ENCODE results near the gene OR52N2. TPM values are rescaled to one million over a fixed set of nuclear protein-coding genes. Genes with fewer than 3 reads are reported as not detected.

OR52N2 gene
- total RNA-seq, 4 donors from 2014 or later, result not detected

GRCh38 chr11:5846701-5847100, 38.0 kb downstream of the OR52N2 start:
- Histone ChIP-seq H3K27ac (no peak overlapping the region), H3K27me3 (no peaks in the 10 kb centered on the region), H3K9me3 (no peaks in the 10 kb centered on the region), H3K4me1 (no peaks in the 10 kb centered on the region), H3K4me3 (replicated peaks in 1 of 3) (no peak overlapping the region), H3K36me3 (no peaks in the 10 kb centered on the region)
- 58 to 60% methylated on average over 1 of the region's 1 CpG for WGBS, 2 donors
- DNase-seq, result no peak
- TF ChIP-seq POLR2A (IDR thresholded peaks at IDR 0.05), result no peak
- TF ChIP-seq, protein P1, sequence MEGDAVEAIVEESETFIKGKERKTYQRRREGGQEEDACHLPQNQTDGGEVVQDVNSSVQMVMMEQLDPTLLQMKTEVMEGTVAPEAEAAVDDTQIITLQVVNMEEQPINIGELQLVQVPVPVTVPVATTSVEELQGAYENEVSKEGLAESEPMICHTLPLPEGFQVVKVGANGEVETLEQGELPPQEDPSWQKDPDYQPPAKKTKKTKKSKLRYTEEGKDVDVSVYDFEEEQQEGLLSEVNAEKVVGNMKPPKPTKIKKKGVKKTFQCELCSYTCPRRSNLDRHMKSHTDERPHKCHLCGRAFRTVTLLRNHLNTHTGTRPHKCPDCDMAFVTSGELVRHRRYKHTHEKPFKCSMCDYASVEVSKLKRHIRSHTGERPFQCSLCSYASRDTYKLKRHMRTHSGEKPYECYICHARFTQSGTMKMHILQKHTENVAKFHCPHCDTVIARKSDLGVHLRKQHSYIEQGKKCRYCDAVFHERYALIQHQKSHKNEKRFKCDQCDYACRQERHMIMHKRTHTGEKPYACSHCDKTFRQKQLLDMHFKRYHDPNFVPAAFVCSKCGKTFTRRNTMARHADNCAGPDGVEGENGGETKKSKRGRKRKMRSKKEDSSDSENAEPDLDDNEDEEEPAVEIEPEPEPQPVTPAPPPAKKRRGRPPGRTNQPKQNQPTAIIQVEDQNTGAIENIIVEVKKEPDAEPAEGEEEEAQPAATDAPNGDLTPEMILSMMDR (IDR thresholded peaks at IDR 0.05), result no peak
- intact Hi-C loops (cut with DNase I), result no loop called here

DNA sequence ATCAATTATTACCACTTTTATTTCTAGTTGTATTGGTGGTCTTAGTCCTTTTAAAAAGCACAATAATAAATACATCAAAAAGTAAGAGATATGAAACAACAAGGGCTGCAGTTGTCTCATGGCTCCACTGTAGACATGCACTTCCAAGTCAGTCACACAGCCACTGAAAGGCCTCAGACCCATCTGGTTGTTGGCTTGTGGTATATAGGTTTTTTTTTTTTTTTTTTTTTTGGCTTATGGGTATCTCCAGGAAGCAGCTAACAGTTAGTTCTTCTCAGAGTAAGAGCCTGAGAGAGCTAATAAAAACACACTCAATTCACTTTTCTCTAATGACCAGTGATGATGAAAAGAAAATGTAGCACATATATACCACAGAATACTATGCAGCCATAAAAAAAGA, 39.0 kb downstream of the OR52N2 start:
- H3K4me1 ChIP-seq, result no peaks in the 10 kb centered on the region
- no peak for TF ChIP-seq POLR2A (IDR thresholded peaks at IDR 0.05)
- TF ChIP-seq, protein P1 (IDR thresholded peaks at IDR 0.05), result no peak
- no peaks in the 10 kb centered on the region for H3K36me3 ChIP-seq
- intact Hi-C loops (cut with DNase I), result no loop called here
- no peaks in the 10 kb centered on the region for H3K27me3 ChIP-seq
- no peaks in the 10 kb centered on the region for H3K9me3 ChIP-seq
- H3K4me3 ChIP-seq (replicated peaks in 1 of 3), result no peak overlapping the region
- no peak for DNase-seq
- no peak overlapping the region for H3K27ac ChIP-seq

- intact Hi-C loops (cut with DNase I), result no loop called here
- H3K9me3 ChIP-seq, result no peaks in the 10 kb centered on the region
- WGBS, 2 donors, result 89 to 98% methylated on average over 1 of the region's 1 CpG
Measured at GRCh38 chr11:5851002-5851401, 42.3 kb downstream of the OR52N2 start.

GRCh38 chr11:5857590-5857989, 48.9 kb downstream of the OR52N2 start, which contains the start of gene OR52E8:
Gene OR52E8 (minus strand): TSS chr11:5857690. CDS start chr11:5857690, 0 bp downstream.
- Histone ChIP-seq H3K4me1 (no peaks in the 10 kb centered on the region), H3K36me3 (no peaks in the 10 kb centered on the region), H3K9me3 (no peaks in the 10 kb centered on the region), H3K4me3 (replicated peaks in 1 of 3) (no peak within 1 kb of the TSS), H3K27ac (no peak within 1 kb of the TSS), H3K27me3 (no peaks in the 10 kb centered on the region)
- WGBS, 2 donors, result 94 to 97% methylated on average over 3 of the region's 3 CpGs
- intact Hi-C loops (cut with DNase I), result no loop called here
- no peak for TF ChIP-seq POLR2A (IDR thresholded peaks at IDR 0.05)
- TF ChIP-seq, protein P1 (IDR thresholded peaks at IDR 0.05), result no peak
- no peak for DNase-seq

More at GRCh38 chr11:5851002-5851401, 42.3 kb downstream of the OR52N2 start:
- H3K4me1 ChIP-seq, result no peaks in the 10 kb centered on the region
- no peak for DNase-seq
- H3K36me3 ChIP-seq, result no peaks in the 10 kb centered on the region
- no peak overlapping the region for H3K27ac ChIP-seq
- no peaks in the 10 kb centered on the region for H3K27me3 ChIP-seq
- no peak overlapping the region for H3K4me3 ChIP-seq (replicated peaks in 1 of 3)
- TF ChIP-seq, protein P1 (IDR thresholded peaks at IDR 0.05), result no peak
- no peak for TF ChIP-seq POLR2A (IDR thresholded peaks at IDR 0.05)

DNA sequence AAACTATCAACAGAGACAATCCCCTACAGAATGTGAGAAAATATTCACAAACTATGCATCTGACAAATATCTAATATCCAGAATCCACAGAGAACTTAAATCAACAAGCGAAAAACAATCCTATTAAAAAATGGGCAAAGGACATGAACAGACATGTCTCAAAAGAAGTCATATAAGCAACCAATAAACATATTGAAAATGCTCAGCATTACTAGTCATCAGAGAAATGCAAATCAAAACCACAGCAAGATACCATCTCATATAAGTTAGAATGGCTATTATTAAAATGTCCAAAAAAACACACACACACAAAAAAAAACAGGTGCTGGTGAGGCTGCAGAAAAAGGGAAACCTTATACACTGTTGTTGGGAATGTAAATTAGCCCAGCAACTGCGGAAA, 57.1 kb downstream of the OR52N2 start:
- H3K27ac ChIP-seq, result no peak overlapping the region
- 87 to 93% methylated on average over 2 of the region's 2 CpGs for WGBS, 2 donors
- no peaks in the 10 kb centered on the region for H3K27me3 ChIP-seq
- intact Hi-C loops (cut with DNase I), result no loop called here
- DNase-seq, result no peak
- no peaks in the 10 kb centered on the region for H3K4me1 ChIP-seq
- no peaks in the 10 kb centered on the region for H3K9me3 ChIP-seq
- H3K36me3 ChIP-seq, result no peaks in the 10 kb centered on the region
- no peak for TF ChIP-seq POLR2A (IDR thresholded peaks at IDR 0.05)
- TF ChIP-seq, protein P1 (IDR thresholded peaks at IDR 0.05), result no peak
- H3K4me3 ChIP-seq (replicated peaks in 1 of 3), result no peak overlapping the region

Other genes with a start within 250 kb of the OR52N2 start
- not detected for gene OR52B6, start 228.0 kb upstream of the OR52N2 start, total RNA-seq
- 1 to 10 TPM; 7.1 to 9.6 (median 9.2) TPM for gene TRIM6, start 212.3 kb upstream of the OR52N2 start, total RNA-seq
- 10 to 100 TPM in 1 of 4 donors, 1 to 10 TPM in 3; 7.0 to 11.1 (median 7.6) TPM for gene TRIM34, start 183.9 kb upstream of the OR52N2 start, total RNA-seq
- gene TRIM5, start 123.8 kb upstream of the OR52N2 start, total RNA-seq, result 10 to 100 TPM; 20.8 to 61.5 (median 43.3) TPM
- gene TRIM22, start 119.1 kb upstream of the OR52N2 start, total RNA-seq, result 10 to 100 TPM; 20.1 to 45.0 (median 28.1) TPM
- not detected for gene OR56B1, start 72.5 kb upstream of the OR52N2 start, total RNA-seq
- under 1 TPM in 2 of 4 donors, not detected in 2; 0.45 to 0.83 TPM for gene OR52N4, start 54.7 kb upstream of the OR52N2 start, total RNA-seq
- not detected for gene OR52N5, start 25.6 kb upstream of the OR52N2 start, total RNA-seq
- not detected for gene OR52N1, start 17.7 kb upstream of the OR52N2 start, total RNA-seq
- gene OR52E6, start 33.0 kb downstream of the OR52N2 start, total RNA-seq, result not detected
- gene OR52E8, start 48.8 kb downstream of the OR52N2 start, total RNA-seq, result not detected
- not detected for gene OR52E4, start 71.7 kb downstream of the OR52N2 start, total RNA-seq
- gene OR52E5, start 84.3 kb downstream of the OR52N2 start, total RNA-seq, result not detected
- gene OR56A3, start 133.3 kb downstream of the OR52N2 start, total RNA-seq, result not detected
- not detected for gene OR56A5, start 159.6 kb downstream of the OR52N2 start, total RNA-seq
- not detected for gene OR52L1, start 178.1 kb downstream of the OR52N2 start, total RNA-seq
- gene OR56A4, start 198.0 kb downstream of the OR52N2 start, total RNA-seq, result not detected
- not detected for gene OR56A1, start 221.8 kb downstream of the OR52N2 start, total RNA-seq